HG03095 (cell line): ENCODE results near the gene TMEM31.

ENCODE experiments used
- ATAC-seq: cut with Tn5 transposase; IDR thresholded peaks from one replicate; pipeline ENCODE4 v1.9.1; 2021; ENCODE audit warnings: moderate library complexity; ENCODE audit not compliant: unreplicated experiment

The TMEM31 gene

GRCh38 chrX:103710609-103711008, at the start of gene TMEM31:
TMEM31 (plus strand) TSS chrX:103710909; CDS start chrX:103712259, 1,350 bp downstream.
- ATAC-seq, result no peak

- ATAC-seq, result no peak
These were observed 46.5 kb upstream of the TMEM31 start for GRCh38 chrX:103663981-103664762.

GRCh38 chrX:103666202-103667107, 44.3 kb upstream of the TMEM31 start:
- no peak for ATAC-seq

GRCh38 chrX:103669745-103670144, 41.0 kb upstream of the TMEM31 start:
- ATAC-seq, result no peak

GRCh38 chrX:103674531-103675454, 35.9 kb upstream of the TMEM31 start:
- no peak for ATAC-seq

- no peak for ATAC-seq
These were observed 32.3 kb upstream of the TMEM31 start for GRCh38 chrX:103678199-103678993.

- no peak for ATAC-seq
These were observed 29.3 kb upstream of the TMEM31 start for GRCh38 chrX:103681443-103681842.

- ATAC-seq, result no peak
These were observed 25.3 kb upstream of the TMEM31 start for GRCh38 chrX:103685396-103685795.

GRCh38 chrX:103686199-103687072, 24.3 kb upstream of the TMEM31 start, which contains the start of gene MORF4L2:
MORF4L2 (minus strand) TSS chrX:103686699; CDS start chrX:103677027, 9,672 bp downstream.
- peak; percentile 92 for ATAC-seq

- peak; percentile 44 for ATAC-seq
These were observed 23.5 kb upstream of the TMEM31 start for GRCh38 chrX:103687073-103687695.

GRCh38 chrX:103687696-103688201, 23.0 kb upstream of the TMEM31 start:
- ATAC-seq, result peak; percentile 22

- no peak for ATAC-seq
These were observed 21.8 kb upstream of the TMEM31 start for GRCh38 chrX:103688946-103689345.

GRCh38 chrX:103691059-103691458, 19.6 kb upstream of the TMEM31 start:
- ATAC-seq, result no peak

- ATAC-seq, result no peak
These were observed 13.0 kb upstream of the TMEM31 start for GRCh38 chrX:103697687-103698086.

- no peak for ATAC-seq
These were observed 11.5 kb upstream of the TMEM31 start for GRCh38 chrX:103699243-103699642.

- ATAC-seq, result no peak
These were observed 5.8 kb upstream of the TMEM31 start for GRCh38 chrX:103704863-103705262.

- ATAC-seq, result no peak
These were observed 6.3 kb downstream of the TMEM31 start for GRCh38 chrX:103716962-103717361.

GRCh38 chrX:103718120-103718519, 7.4 kb downstream of the TMEM31 start:
- no peak for ATAC-seq
